Breast epithelium (tissue), 3 donors: ENCODE measurements around the gene CACNA2D4.

ENCODE experiments used
- POLR2A ChIP-seq: fragments of 450-650 bp; IDR thresholded peaks from one replicate; pipeline ENCODE4 v1.6.1; 2016; ENCODE audit warnings: antibody characterized with exemption, mild to moderate bottlenecking, moderate library complexity
- POLR2AphosphoS5 ChIP-seq, 3 donors: sonication (generic); formaldehyde crosslinking; IDR thresholded peaks; one replicate each; pipeline ENCODE4 v1.6.1; 2017; ENCODE audit warnings: antibody characterized with exemption in 3 of 3
- TF ChIP-seq, protein P1 (sequence below), 3 donors: fragments of 450-650 bp; IDR thresholded peaks; one replicate each; pipeline ENCODE4 v1.5.1; 2016 to 2017; ENCODE audit warnings: antibody characterized with exemption in 3 of 3, mild to moderate bottlenecking in 3 of 3, moderate library complexity in 3 of 3

DNA sequence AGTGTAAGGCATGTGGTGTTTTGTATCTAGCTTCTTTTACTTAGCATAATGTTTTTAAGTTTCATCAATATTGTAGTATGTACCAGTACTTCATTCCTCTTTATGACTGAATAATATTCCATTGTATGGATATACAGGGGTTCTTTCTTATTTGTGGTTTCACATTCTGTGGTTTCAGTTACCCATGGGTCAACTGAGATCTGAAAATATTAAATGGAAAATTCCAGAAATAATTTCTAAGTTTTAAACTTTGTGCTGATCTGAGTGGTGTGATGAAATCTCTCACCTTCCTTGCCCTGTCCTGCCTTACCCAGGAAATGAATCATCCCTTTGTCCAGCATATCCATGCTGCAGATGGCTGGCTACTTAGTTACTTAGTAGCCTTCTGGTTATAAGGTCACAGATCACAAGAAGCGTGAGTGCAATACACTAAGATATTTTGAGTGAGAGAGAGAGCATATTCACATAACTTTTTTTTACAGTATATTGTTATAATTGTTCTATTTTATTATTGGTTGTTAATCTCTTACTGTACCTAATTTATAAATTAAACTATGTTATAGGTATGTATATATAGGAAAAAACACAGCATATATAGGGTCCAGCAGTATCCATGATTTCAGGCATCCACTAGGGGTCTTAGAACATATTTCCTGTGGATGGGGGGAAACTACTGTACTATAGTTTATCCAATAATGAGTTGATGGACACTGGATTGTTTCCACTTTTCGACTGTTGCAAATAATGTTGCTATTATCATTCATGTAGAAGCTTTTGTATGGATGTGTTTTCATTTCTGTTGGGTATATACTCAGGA lies 157.7 kb downstream of the CACNA2D4 start:
- TF ChIP-seq, protein P1, sequence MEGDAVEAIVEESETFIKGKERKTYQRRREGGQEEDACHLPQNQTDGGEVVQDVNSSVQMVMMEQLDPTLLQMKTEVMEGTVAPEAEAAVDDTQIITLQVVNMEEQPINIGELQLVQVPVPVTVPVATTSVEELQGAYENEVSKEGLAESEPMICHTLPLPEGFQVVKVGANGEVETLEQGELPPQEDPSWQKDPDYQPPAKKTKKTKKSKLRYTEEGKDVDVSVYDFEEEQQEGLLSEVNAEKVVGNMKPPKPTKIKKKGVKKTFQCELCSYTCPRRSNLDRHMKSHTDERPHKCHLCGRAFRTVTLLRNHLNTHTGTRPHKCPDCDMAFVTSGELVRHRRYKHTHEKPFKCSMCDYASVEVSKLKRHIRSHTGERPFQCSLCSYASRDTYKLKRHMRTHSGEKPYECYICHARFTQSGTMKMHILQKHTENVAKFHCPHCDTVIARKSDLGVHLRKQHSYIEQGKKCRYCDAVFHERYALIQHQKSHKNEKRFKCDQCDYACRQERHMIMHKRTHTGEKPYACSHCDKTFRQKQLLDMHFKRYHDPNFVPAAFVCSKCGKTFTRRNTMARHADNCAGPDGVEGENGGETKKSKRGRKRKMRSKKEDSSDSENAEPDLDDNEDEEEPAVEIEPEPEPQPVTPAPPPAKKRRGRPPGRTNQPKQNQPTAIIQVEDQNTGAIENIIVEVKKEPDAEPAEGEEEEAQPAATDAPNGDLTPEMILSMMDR (IDR thresholded peaks at IDR 0.05): no peak
- TF ChIP-seq POLR2A (no peak), POLR2AphosphoS5 (IDR thresholded peaks at IDR 0.05) (no peak)
